GM12865 (cell line): ENCODE results near the gene MORC3.
"Not testable (repeated sequence)": the region's sequence is repeated elsewhere in the genome, so short reads cannot be mapped to it uniquely, and the experiment has no call there.

Experiments
- DNase-seq: peaks from one replicate; pipeline ENCODE4 v3.0.0; 2010; ENCODE audit warnings: low read depth
- H3K4me3 ChIP-seq: 2 replicates; pipeline ENCODE4 v1.5.1; 2011; ENCODE audit warnings: mild to moderate bottlenecking, low read depth, low read length, control low read depth
- CTCF ChIP-seq: IDR thresholded peaks from 2 replicates; pipeline ENCODE4 v1.5.1; 2011; ENCODE audit warnings: low read length, control low read depth, low read depth, inconsistent platforms; ENCODE audit not compliant: insufficient read depth; ENCODE audit errors: missing control alignments

The MORC3 gene

GRCh38 chr21:36377391-36377842 lies 57.4 kb downstream of the MORC3 start:
- TF ChIP-seq CTCF, result no peak
- no peak overlapping the region for H3K4me3 ChIP-seq
- no peak for DNase-seq

GRCh38 chr21:36379251-36379650 lies 59.3 kb downstream of the MORC3 start:
- no peak for DNase-seq
- no peak for TF ChIP-seq CTCF
- H3K4me3 ChIP-seq, result no peak overlapping the region

- no peak overlapping the region for H3K4me3 ChIP-seq
- DNase-seq, result no peak
- no peak for TF ChIP-seq CTCF
These were observed 62.0 kb downstream of the MORC3 start for GRCh38 chr21:36381841-36382589.

GRCh38 chr21:36382722-36383121 lies 62.7 kb downstream of the MORC3 start:
- DNase-seq, H3K4me3 ChIP-seq: not testable (repeated sequence)

GRCh38 chr21:36384885-36385232 lies 64.9 kb downstream of the MORC3 start:
- no peak for TF ChIP-seq CTCF
- no peak for DNase-seq
- peak overlapping the region; percentile 83 for H3K4me3 ChIP-seq

GRCh38 chr21:36385233-36386030 lies 65.4 kb downstream of the MORC3 start, which contains the start of gene CHAF1B:
Gene CHAF1B, plus strand, starts transcription at chr21:36385392. Its CDS starts 745 bp downstream, at chr21:36386137.
- DNase-seq, result peak; percentile 88
- peak within 1 kb of the TSS; percentile 83 for H3K4me3 ChIP-seq
- no peak for TF ChIP-seq CTCF

GRCh38 chr21:36386031-36386642 lies 66.1 kb downstream of the MORC3 start:
- TF ChIP-seq CTCF, result no peak
- peak overlapping the region; percentile 83 for H3K4me3 ChIP-seq
- peak; percentile 5 for DNase-seq
